CD4-positive, CD25-positive, alpha-beta regulatory T cell (primary cell): ENCODE results near the gene DIP2A. TPM values are rescaled to one million over a fixed set of nuclear protein-coding genes. Genes with fewer than 3 reads are reported as not detected.

ENCODE experiments used
- ATAC-seq, 2 donors: fragments of 150-1000 bp; cut with Tn5 transposase; one replicate each; pipeline ENCODE4 v1.10.0; 2021; ENCODE audit warnings: low read depth in 2 of 2, moderate number of reproducible peaks in 2 of 2, moderate library complexity in 1 of 2
- DNase-seq, 3 donors: peaks; one replicate each; pipeline versions ENCODE4 v3.0.0 to v3.0.0-alpha.2; 2012 to 2022; ENCODE audit warnings: mixed read lengths in 1 of 3
- H3K27ac ChIP-seq: one replicate; pipeline ENCODE4 v1.7.0; 2013; ENCODE audit warnings: mild to moderate bottlenecking, low read length; ENCODE audit not compliant: insufficient read depth, poor library complexity, severe bottlenecking
- H3K27me3 ChIP-seq: one replicate; pipeline ENCODE4 v1.7.0; 2013; ENCODE audit warnings: low read length; ENCODE audit not compliant: control insufficient read depth, insufficient read depth
- H3K36me3 ChIP-seq: one replicate; pipeline ENCODE4 v1.7.0; 2013; ENCODE audit warnings: mild to moderate bottlenecking, low read length, moderate library complexity; ENCODE audit not compliant: control insufficient read depth, insufficient read depth
- H3K4me1 ChIP-seq: 2 replicates; pipeline ENCODE4 v1.7.0; 2013; ENCODE audit warnings: mild to moderate bottlenecking, low read length; ENCODE audit not compliant: insufficient read depth, control insufficient read depth, poor library complexity, severe bottlenecking
- H3K4me3 ChIP-seq: one replicate; pipeline ENCODE4 v1.7.0; 2013; ENCODE audit warnings: low read depth, mild to moderate bottlenecking, low read length, moderate library complexity
- H3K9me3 ChIP-seq, 2 experiments: 1 replicate in 1 of 2; 2 replicates in 1 of 2; pipeline ENCODE4 v1.7.0; 2013; ENCODE audit warnings: low read length in 2 of 2, mild to moderate bottlenecking in 1 of 2, moderate library complexity in 1 of 2; ENCODE audit not compliant: control insufficient read depth in 2 of 2
- H3K27ac Mint-ChIP-seq, 3 donors: one replicate each; pipeline ENCODE4 v1.8.0; 2020 to 2022; ENCODE audit warnings: mild to moderate bottlenecking in 3 of 3, mixed read lengths in 3 of 3, moderate library complexity in 2 of 3
- H3K27me3 Mint-ChIP-seq: one replicate; pipeline ENCODE4 v1.8.0; 2022; ENCODE audit warnings: mild to moderate bottlenecking, mixed read lengths
- H3K36me3 Mint-ChIP-seq: one replicate; pipeline ENCODE4 v1.8.0; 2020; ENCODE audit warnings: mixed read lengths
- H3K4me1 Mint-ChIP-seq, 4 donors: one replicate each; pipeline ENCODE4 v1.8.0; 2020 to 2022; ENCODE audit warnings: mixed read lengths in 4 of 4, mild to moderate bottlenecking in 1 of 4
- H3K4me3 Mint-ChIP-seq, 4 donors: one replicate each; pipeline ENCODE4 v1.8.0; 2020 to 2022; ENCODE audit warnings: mild to moderate bottlenecking in 4 of 4, mixed read lengths in 4 of 4, moderate library complexity in 3 of 4
- H3K9me3 Mint-ChIP-seq, 7 donors: one replicate each; pipeline ENCODE4 v1.8.0; 2020 to 2022; ENCODE audit warnings: mixed read lengths in 7 of 7, mild to moderate bottlenecking in 3 of 7, moderate library complexity in 2 of 7
- polyA plus RNA-seq, 4 donors: library from polyadenylated mRNA; unstranded; fragments of 300-500 nt; fragmentation: Illumina TruSeq; gene quantifications; one replicate each; pipeline ENCODE4 v1.2.3, GENCODE V29; 2021
- total RNA-seq: library from RNA; stranded (reverse); gene quantifications from one replicate; pipeline ENCODE4 v1.2.3, GENCODE V29; 2022

Gene DIP2A
- total and polyA plus RNA-seq, 5 donors from 2014 or later = 12.6 to 125 (median 17.0) TPM

- peaks cover 17% of the 10 kb centered on the region for H3K4me1 ChIP-seq
- Mint-ChIP-seq H3K27me3 (peaks cover 5% of the 10 kb centered on the region), H3K36me3 (no peaks in the 10 kb centered on the region), H3K4me1 (peaks cover 0 to 25% (median 11%) of the 10 kb centered on the region in 4 donors), H3K9me3 (peaks cover 0 to 12% (median 3%) of the 10 kb centered on the region in 7 donors), H3K4me3 (no peak overlapping the region), H3K27ac (no peak overlapping the region)
- H3K27ac ChIP-seq = no peak overlapping the region
- H3K36me3 ChIP-seq = no peaks in the 10 kb centered on the region
- DNase-seq (no peak), ATAC-seq (no peak)
- H3K9me3 ChIP-seq = peaks cover 9 to 14% of the 10 kb centered on the region in 2 experiments
- H3K4me3 ChIP-seq = no peak overlapping the region
- H3K27me3 ChIP-seq = peaks cover 5% of the 10 kb centered on the region
Measured at GRCh38 chr21:46608672-46609111, 150.0 kb downstream of the DIP2A start.

DNA sequence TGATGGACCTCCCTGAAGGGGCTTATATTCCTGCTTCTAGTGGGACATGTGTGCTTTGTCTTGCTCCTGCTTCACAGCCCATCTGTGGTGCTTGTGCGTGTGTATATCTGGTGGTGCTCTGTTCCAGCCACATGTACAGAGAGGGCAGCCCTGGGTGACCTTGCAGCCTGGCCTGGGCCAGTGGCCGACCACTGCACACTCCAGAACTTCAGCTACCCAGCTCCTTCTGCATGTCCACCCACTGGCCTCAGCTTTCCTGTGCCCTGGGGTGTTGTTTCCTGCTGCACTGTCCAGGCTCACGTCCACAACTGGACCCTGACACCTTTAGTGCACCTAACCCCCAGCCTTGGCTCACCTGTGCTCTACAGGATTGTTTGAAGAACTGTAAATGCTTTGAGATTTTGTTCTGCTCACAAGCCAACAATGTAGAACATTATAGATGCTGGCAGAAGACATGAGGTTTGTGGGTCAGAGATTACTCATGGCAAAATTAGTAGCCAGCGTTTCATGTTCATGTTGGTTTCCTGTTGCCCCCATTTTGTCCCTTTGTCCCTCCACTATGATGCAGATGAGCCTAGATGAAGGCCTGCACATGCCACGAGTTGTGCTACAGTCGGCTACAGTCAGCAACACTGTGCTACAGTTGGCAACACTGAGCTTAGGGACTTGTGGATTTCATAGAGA lies 151.5 kb downstream of the DIP2A start:
- H3K9me3 Mint-ChIP-seq = peaks cover 0 to 14% (median 3%) of the 10 kb centered on the region in 7 donors
- peaks cover 16% of the 10 kb centered on the region for H3K27me3 Mint-ChIP-seq
- H3K27ac Mint-ChIP-seq = no peak overlapping the region
- H3K4me1 ChIP-seq = peaks cover 14% of the 10 kb centered on the region
- peaks cover 5% of the 10 kb centered on the region for H3K27me3 ChIP-seq
- DNase-seq = no peak
- no peaks in the 10 kb centered on the region for H3K36me3 ChIP-seq
- no peak overlapping the region for H3K4me3 ChIP-seq
- H3K27ac ChIP-seq = no peak overlapping the region
- no peaks in the 10 kb centered on the region for H3K36me3 Mint-ChIP-seq
- ATAC-seq = no peak
- H3K4me3 Mint-ChIP-seq = no peak overlapping the region
- peaks cover 0 to 20% (median 7%) of the 10 kb centered on the region in 4 donors for H3K4me1 Mint-ChIP-seq
- H3K9me3 ChIP-seq = peaks cover 9 to 14% of the 10 kb centered on the region in 2 experiments

DNA sequence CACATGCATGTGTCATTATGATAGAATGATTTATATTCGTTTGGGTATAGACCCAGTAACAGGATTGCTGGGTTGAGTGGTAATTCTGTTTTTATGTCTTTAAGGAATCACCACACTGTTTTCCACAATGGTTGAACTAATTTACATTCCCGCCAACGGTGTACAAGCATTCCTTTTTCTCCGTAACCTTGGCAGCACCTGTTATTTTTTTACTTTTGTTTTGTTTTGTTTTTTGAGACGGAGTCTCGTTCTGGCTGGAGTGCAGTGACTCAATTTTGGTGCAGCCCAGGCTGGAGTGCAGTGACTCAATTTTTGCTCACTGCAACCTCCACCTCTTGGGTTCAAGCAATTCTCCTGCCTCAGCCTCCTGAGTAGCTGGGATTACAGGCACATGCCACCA lies 154.7 kb downstream of the DIP2A start:
- Mint-ChIP-seq H3K36me3 (no peaks in the 10 kb centered on the region), H3K4me3 (no peak overlapping the region), H3K27me3 (peaks cover 32% of the 10 kb centered on the region), H3K9me3 (peaks cover 0 to 14% (median 3%) of the 10 kb centered on the region in 7 donors), H3K27ac (no peak overlapping the region), H3K4me1 (peaks cover 0 to 3% (median 0%) of the 10 kb centered on the region in 4 donors)
- no peak overlapping the region for H3K27ac ChIP-seq
- peaks cover 9 to 14% of the 10 kb centered on the region in 2 experiments for H3K9me3 ChIP-seq
- H3K36me3 ChIP-seq = no peaks in the 10 kb centered on the region
- no peak for ATAC-seq
- no peaks in the 10 kb centered on the region for H3K4me1 ChIP-seq
- DNase-seq = no peak
- peaks cover 7% of the 10 kb centered on the region for H3K27me3 ChIP-seq
- H3K4me3 ChIP-seq = no peak overlapping the region

DNA sequence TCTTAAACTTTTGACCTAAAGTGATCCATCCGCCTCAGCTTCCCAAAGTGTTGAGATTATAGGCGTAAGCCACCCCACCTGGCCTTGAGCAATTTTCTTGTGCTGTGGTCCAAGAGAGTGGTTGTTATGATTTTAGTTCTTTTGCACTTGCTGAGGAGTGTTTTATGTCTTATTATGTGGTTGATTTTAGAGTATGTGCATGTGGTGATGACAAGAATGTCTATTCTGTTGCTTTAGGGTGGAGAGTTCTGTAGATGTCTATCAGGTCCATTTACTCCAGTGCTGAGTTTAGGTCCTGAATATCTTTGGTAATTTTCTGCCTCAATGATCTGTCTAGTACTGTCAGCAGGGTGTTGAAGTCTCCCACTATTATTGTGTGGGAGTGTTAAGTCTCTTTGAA lies 157.4 kb downstream of the DIP2A start:
- no peaks in the 10 kb centered on the region for H3K4me1 ChIP-seq
- no peak overlapping the region for H3K4me3 ChIP-seq
- no peaks in the 10 kb centered on the region for H3K36me3 ChIP-seq
- H3K9me3 ChIP-seq = peaks cover 0 to 7% of the 10 kb centered on the region in 2 experiments
- peaks cover 36% of the 10 kb centered on the region for H3K27me3 Mint-ChIP-seq
- H3K36me3 Mint-ChIP-seq = no peaks in the 10 kb centered on the region
- H3K9me3 Mint-ChIP-seq = peaks cover 0 to 6% (median 3%) of the 10 kb centered on the region in 7 donors
- no peak overlapping the region for H3K27ac ChIP-seq
- peaks cover 3% of the 10 kb centered on the region for H3K27me3 ChIP-seq
- H3K27ac Mint-ChIP-seq = no peak overlapping the region
- DNase-seq (no peak), ATAC-seq (no peak)
- peaks cover 0 to 8% (median under 1%) of the 10 kb centered on the region in 4 donors for H3K4me1 Mint-ChIP-seq
- no peak overlapping the region for H3K4me3 Mint-ChIP-seq

- H3K27ac ChIP-seq = no peak overlapping the region
- DNase-seq (no peak), ATAC-seq (no peak)
- H3K9me3 ChIP-seq = peaks cover 0 to 5% of the 10 kb centered on the region in 2 experiments
- H3K36me3 ChIP-seq = no peaks in the 10 kb centered on the region
- Mint-ChIP-seq H3K27ac (no peak overlapping the region), H3K4me3 (no peak overlapping the region), H3K4me1 (peaks cover 0 to 8% (median 3%) of the 10 kb centered on the region in 4 donors), H3K9me3 (peaks cover 0 to 6% (median 3%) of the 10 kb centered on the region in 7 donors), H3K27me3 (peaks cover 36% of the 10 kb centered on the region), H3K36me3 (no peaks in the 10 kb centered on the region)
- peaks cover 3% of the 10 kb centered on the region for H3K27me3 ChIP-seq
- no peaks in the 10 kb centered on the region for H3K4me1 ChIP-seq
- H3K4me3 ChIP-seq = no peak overlapping the region
Measured at GRCh38 chr21:46616656-46617055, 158.0 kb downstream of the DIP2A start.

GRCh38 chr21:46617267-46618051 lies 158.8 kb downstream of the DIP2A start:
- ATAC-seq = no peak
- Mint-ChIP-seq H3K36me3 (no peaks in the 10 kb centered on the region), H3K27me3 (peaks cover 37% of the 10 kb centered on the region), H3K27ac (no peak overlapping the region), H3K9me3 (peaks cover 0 to 6% (median 0%) of the 10 kb centered on the region in 7 donors), H3K4me1 (peaks cover 0 to 12% (median 5%) of the 10 kb centered on the region in 4 donors), H3K4me3 (no peak overlapping the region)
- H3K27me3 ChIP-seq = peaks cover 3% of the 10 kb centered on the region
- H3K4me1 ChIP-seq = no peaks in the 10 kb centered on the region
- H3K9me3 ChIP-seq = no peaks in the 10 kb centered on the region
- DNase-seq = no peak
- no peak overlapping the region for H3K27ac ChIP-seq
- H3K4me3 ChIP-seq = no peak overlapping the region
- H3K36me3 ChIP-seq = no peaks in the 10 kb centered on the region

GRCh38 chr21:46618738-46619379 lies 160.2 kb downstream of the DIP2A start:
- Histone ChIP-seq H3K27me3 (peaks cover 3% of the 10 kb centered on the region), H3K4me1 (no peaks in the 10 kb centered on the region), H3K36me3 (no peaks in the 10 kb centered on the region), H3K9me3 (no peaks in the 10 kb centered on the region), H3K4me3 (no peak overlapping the region), H3K27ac (no peak overlapping the region)
- no peak for DNase-seq
- H3K27me3 Mint-ChIP-seq = peaks cover 37% of the 10 kb centered on the region
- H3K9me3 Mint-ChIP-seq = peaks cover 0 to 3% (median 0%) of the 10 kb centered on the region in 7 donors
- no peak overlapping the region for H3K4me3 Mint-ChIP-seq
- ATAC-seq = no peak
- peaks cover 0 to 13% (median 5%) of the 10 kb centered on the region in 4 donors for H3K4me1 Mint-ChIP-seq
- H3K36me3 Mint-ChIP-seq = no peaks in the 10 kb centered on the region
- H3K27ac Mint-ChIP-seq = no peak overlapping the region
